ENCODE results near the gene NALF2. TPM values are rescaled to one million over a fixed set of nuclear protein-coding genes. Genes with fewer than 3 reads are reported as not detected.

Gene NALF2
- polyA plus RNA-seq, 1 donor from 2014 or later = 5.4 TPM

- Histone ChIP-seq H3K36me3 (ENCODE audit: insufficient read depth, low read length) (no peaks in the 10 kb centered on the region), H4K20me1 (ENCODE audit: insufficient read depth) (no peaks in the 10 kb centered on the region), H3K27ac (ENCODE audit: low read length) (no peak overlapping the region), H3K4me3 (ENCODE audit: low read length) (no peak overlapping the region), H2AFZ (ENCODE audit: low read depth, low read length) (no peak overlapping the region), H3K9me2 (ENCODE audit: insufficient read depth, low read length) (no peaks in the 10 kb centered on the region), H3F3A (ENCODE audit: insufficient read depth, low read length, poor library complexity, severe bottlenecking) (no peaks in the 10 kb centered on the region), H3K79me2 (replicated peaks; ENCODE audit: insufficient read depth, low read length) (no peaks in the 10 kb centered on the region), H3K9ac (ENCODE audit: low read length) (no peak overlapping the region), H3K9me3 (ENCODE audit: low read length) (no peaks in the 10 kb centered on the region), H3K4me2 (ENCODE audit: low read length) (no peak overlapping the region), H3K27me3 (ENCODE audit: insufficient read depth, low read depth, low read length) (no peaks in the 10 kb centered on the region)
- TF ChIP-seq EZH2 (IDR thresholded peaks at IDR 0.05; ENCODE audit: borderline replicate concordance, insufficient read depth, low read length, poor library complexity, severe bottlenecking) = no peak
- no peak for TF ChIP-seq EP300 (conservative IDR thresholded peaks at IDR 0.05; ENCODE audit: poor library complexity, severe bottlenecking)
- TF ChIP-seq MXI1 (conservative IDR thresholded peaks at IDR 0.05; ENCODE audit: poor library complexity, severe bottlenecking) = no peak
- TF ChIP-seq CTCF (IDR thresholded peaks at IDR 0.05; ENCODE audit: poor library complexity, severe bottlenecking) = no peak
- no peak for TF ChIP-seq TAF1 (IDR thresholded peaks at IDR 0.05; ENCODE audit: low read depth)
- TF ChIP-seq SMC3 (conservative IDR thresholded peaks at IDR 0.05; ENCODE audit: poor library complexity) = no peak
- no peak for TF ChIP-seq REST (IDR thresholded peaks at IDR 0.05; ENCODE audit: borderline replicate concordance)
- TF ChIP-seq POLR2AphosphoS5 (IDR thresholded peaks at IDR 0.05) = no peak
- no peak for TF ChIP-seq RAD21 (conservative IDR thresholded peaks at IDR 0.05)
These were observed 20.7 kb downstream of the NALF2 start for GRCh38 chrX:69524781-69525363.

- Histone ChIP-seq H3K9me3 (ENCODE audit: low read length) (no peaks in the 10 kb centered on the region), H3K4me3 (ENCODE audit: low read length) (no peak overlapping the region), H3K4me2 (ENCODE audit: low read length) (no peak overlapping the region), H3F3A (ENCODE audit: insufficient read depth, low read length, poor library complexity, severe bottlenecking) (no peaks in the 10 kb centered on the region), H4K20me1 (ENCODE audit: insufficient read depth) (no peaks in the 10 kb centered on the region), H2AFZ (ENCODE audit: low read depth, low read length) (no peak overlapping the region), H3K27me3 (ENCODE audit: insufficient read depth, low read depth, low read length) (no peaks in the 10 kb centered on the region), H3K9me2 (ENCODE audit: insufficient read depth, low read length) (no peaks in the 10 kb centered on the region), H3K27ac (ENCODE audit: low read length) (no peak overlapping the region), H3K36me3 (ENCODE audit: insufficient read depth, low read length) (no peaks in the 10 kb centered on the region), H3K9ac (ENCODE audit: low read length) (no peak overlapping the region), H3K79me2 (replicated peaks; ENCODE audit: insufficient read depth, low read length) (no peaks in the 10 kb centered on the region)
- no peak for TF ChIP-seq CTCF (IDR thresholded peaks at IDR 0.05; ENCODE audit: poor library complexity, severe bottlenecking)
- no peak for TF ChIP-seq MXI1 (conservative IDR thresholded peaks at IDR 0.05; ENCODE audit: poor library complexity, severe bottlenecking)
- TF ChIP-seq TAF1 (IDR thresholded peaks at IDR 0.05; ENCODE audit: low read depth) = no peak
- no peak for TF ChIP-seq REST (IDR thresholded peaks at IDR 0.05; ENCODE audit: borderline replicate concordance)
- no peak for TF ChIP-seq RAD21 (conservative IDR thresholded peaks at IDR 0.05)
- TF ChIP-seq SMC3 (conservative IDR thresholded peaks at IDR 0.05; ENCODE audit: poor library complexity) = no peak
- TF ChIP-seq EP300 (conservative IDR thresholded peaks at IDR 0.05; ENCODE audit: poor library complexity, severe bottlenecking) = no peak
- no peak for TF ChIP-seq EZH2 (IDR thresholded peaks at IDR 0.05; ENCODE audit: borderline replicate concordance, insufficient read depth, low read length, poor library complexity, severe bottlenecking)
These were observed 26.2 kb downstream of the NALF2 start for GRCh38 chrX:69530306-69530705.
